A549 (cell line): ENCODE results near the gene IL5. TPM values are rescaled to one million over a fixed set of nuclear protein-coding genes. Genes with fewer than 3 reads are reported as not detected.

Experiments used
- ATAC-seq, 2 experiments: fragments of 200-7000 bp in 1 of 2; fragments of >200 bp in 1 of 2; cut with Nextera tagmentation in 1 of 2; cut with Tn5 transposase in 1 of 2; 3 replicates each; pipeline versions ENCODE4 v1.8.0 to v1.9.1; 2018 to 2020; ENCODE audit warnings: mild to moderate bottlenecking in 1 of 2, moderate library complexity in 1 of 2
- CTCF ChIA-PET: fragments of 300-600 bp; sonication (Branson Sonifier 250); formaldehyde crosslinking; extraction: SDS; loops from one replicate; lab custom pipeline; 2021; ENCODE audit warnings: antibody characterized with exemption, inconsistent platforms; lab: Yijun Ruan, JAX
- POLR2A ChIA-PET: fragments of 350-600 bp; formaldehyde crosslinking; extraction: SDS; loops from one replicate; lab custom pipeline; 2021; ENCODE audit warnings: antibody characterized with exemption, inconsistent platforms; lab: Yijun Ruan, JAX
- DNase-seq, 2 experiments: peaks; one replicate each; pipeline versions ENCODE4 v3.0.0 to v3.0.0-alpha.2; 2011 to 2016; ENCODE audit warnings: low read depth in 1 of 2, low spot score in 1 of 2
- FAIRE-seq: peaks from 2 replicates; lab custom pipeline; 2011; peaks lifted over from hg19 to GRCh38; lab: Jason Lieb, UNC
- H3K27ac ChIP-seq, 2 experiments: fragments of >200 bp; sonication (Bioruptor Twin); formaldehyde crosslinking; 3 replicates each; pipeline ENCODE4 v1.5.1; 2016 to 2017
- H3K4me1 ChIP-seq: fragments of >200 bp; sonication (Bioruptor Twin); formaldehyde crosslinking; 3 replicates; pipeline ENCODE4 v1.6.1; 2016
- H3K4me2 ChIP-seq: fragments of >200 bp; sonication (Bioruptor Twin); formaldehyde crosslinking; 3 replicates; pipeline ENCODE4 v1.6.1; 2016
- H3K4me3 ChIP-seq: fragments of >200 bp; sonication (Bioruptor Twin); formaldehyde crosslinking; 3 replicates; pipeline ENCODE4 v1.5.1; 2016
- H3K9me3 ChIP-seq: fragments of >200 bp; sonication (Bioruptor Twin); formaldehyde crosslinking; 3 replicates; pipeline ENCODE4 v1.6.1; 2016
- BHLHE40 ChIP-seq: IDR thresholded peaks from 2 replicates; pipeline ENCODE4 v1.6.1; 2012; ENCODE audit warnings: low read depth, low read length, inconsistent platforms
- CBX2 ChIP-seq: fragments of 200-600 bp; sonication (generic); IDR thresholded peaks from 2 replicates; pipeline ENCODE4 v1.6.1; 2016; ENCODE audit warnings: low read depth, mild to moderate bottlenecking, borderline replicate concordance
- CHD2 ChIP-seq: fragments of 150-350 bp; IDR thresholded peaks from 2 replicates; pipeline ENCODE4 v1.6.1; 2014; ENCODE audit warnings: low read length; ENCODE audit not compliant: partially characterized antibody
- HEYL ChIP-seq: fragments of 250-450 bp; sonication (Bioruptor Pico); IDR thresholded peaks from 2 replicates; pipeline ENCODE4 v1.8.0; 2021; ENCODE audit warnings: mild to moderate bottlenecking, moderate library complexity
- HOXA7 ChIP-seq: fragments of 250-450 bp; sonication (Bioruptor Pico); IDR thresholded peaks from 2 replicates; pipeline ENCODE4 v1.5.0; 2020; ENCODE audit warnings: mild to moderate bottlenecking, moderate library complexity
- KDM5A ChIP-seq: fragments of 200-600 bp; sonication (generic); IDR thresholded peaks from 2 replicates; pipeline ENCODE4 v1.6.1; 2016; ENCODE audit warnings: antibody characterized with exemption, mild to moderate bottlenecking
- MAFK ChIP-seq: fragments of 450-650 bp; IDR thresholded peaks from 2 replicates; pipeline ENCODE4 v1.6.1; 2014; ENCODE audit not compliant: partially characterized antibody
- NPAS2 ChIP-seq: fragments of 250-450 bp; sonication (Bioruptor Pico); IDR thresholded peaks from 2 replicates; pipeline ENCODE4 v1.8.0; 2022; ENCODE audit warnings: mild to moderate bottlenecking, moderate library complexity, borderline replicate concordance
- NR3C1 ChIP-seq: fragments of >200 bp; sonication (Bioruptor Twin); formaldehyde crosslinking; IDR thresholded peaks from 3 replicates; pipeline ENCODE4 v1.6.1; 2017
- PHF8 ChIP-seq: fragments of 200-600 bp; sonication (generic); IDR thresholded peaks from 2 replicates; pipeline ENCODE4 v1.6.1; 2016; ENCODE audit warnings: low read depth, mild to moderate bottlenecking, antibody characterized with exemption, moderate library complexity, borderline replicate concordance
- POLR2A ChIP-seq: IDR thresholded peaks from 2 replicates; pipeline ENCODE4 v1.6.1; 2012; ENCODE audit warnings: mild to moderate bottlenecking, low read length
- RARB ChIP-seq: fragments of 250-450 bp; sonication (Bioruptor Pico); IDR thresholded peaks from 2 replicates; pipeline ENCODE4 v1.8.0; 2021; ENCODE audit warnings: mild to moderate bottlenecking, moderate library complexity
- RFX5 ChIP-seq: fragments of 450-650 bp; IDR thresholded peaks from 2 replicates; pipeline ENCODE4 v1.7.1; 2014; ENCODE audit warnings: antibody characterized with exemption, mild to moderate bottlenecking, moderate library complexity
- ZSCAN20 ChIP-seq: fragments of 250-450 bp; sonication (Bioruptor Pico); IDR thresholded peaks from 2 replicates; pipeline ENCODE4 v1.8.0; 2022; ENCODE audit warnings: mild to moderate bottlenecking, moderate library complexity
- WGBS: methylation state at CpG from one replicate; pipeline ENCODE4 v1.1.6; 2017; ENCODE audit errors: missing lambda C conversion rate; 5-methylcytosine and 5-hydroxymethylcytosine counted together
- polyA plus RNA-seq, 4 experiments: library from polyadenylated mRNA; depleted of rRNA in 3 of 4; stranded (reverse); fragments of >200 nt; fragmentation: RNase III in 1 of 4; extraction: RNeasy Plus Mini Kit Qiagen cat#74134 plus additional on column Dnase treatment in 1 of 4; gene quantifications; 2 replicates in 3 of 4; 3 replicates in 1 of 4; pipeline ENCODE4 v1.2.3, GENCODE V29; 2011 to 2017
- TF ChIP-seq, protein P1 (sequence below): fragments of >200 bp; sonication (Bioruptor Twin); formaldehyde crosslinking; IDR thresholded peaks from 3 replicates; pipeline ENCODE4 v1.6.1; 2016
- TF ChIP-seq, protein P2 (sequence below): IDR thresholded peaks from 2 replicates; pipeline ENCODE4 v1.6.1; 2012
- TF ChIP-seq, protein P3 (sequence below): fragments of 250-450 bp; sonication (Bioruptor Pico); IDR thresholded peaks from 2 replicates; pipeline ENCODE4 v1.5.0; 2021; ENCODE audit warnings: mild to moderate bottlenecking, moderate library complexity, borderline replicate concordance
- TF ChIP-seq, protein P4 (sequence below): fragments of 250-450 bp; sonication (Bioruptor Pico); IDR thresholded peaks from 2 replicates; pipeline ENCODE4 v1.5.0; 2020; ENCODE audit warnings: low read depth, mild to moderate bottlenecking, moderate library complexity
- TF ChIP-seq, protein P5 (sequence below): IDR thresholded peaks from 2 replicates; pipeline ENCODE4 v1.6.1; 2012
- TF ChIP-seq, protein P6 (sequence below): fragments of >200 bp; sonication (Bioruptor Twin); formaldehyde crosslinking; IDR thresholded peaks from 3 replicates; pipeline ENCODE4 v1.5.1; 2016

IL5 gene
- polyA plus RNA-seq, 2 of the 4 experiments (the other 2 are of a cell fraction): not detected

DNA sequence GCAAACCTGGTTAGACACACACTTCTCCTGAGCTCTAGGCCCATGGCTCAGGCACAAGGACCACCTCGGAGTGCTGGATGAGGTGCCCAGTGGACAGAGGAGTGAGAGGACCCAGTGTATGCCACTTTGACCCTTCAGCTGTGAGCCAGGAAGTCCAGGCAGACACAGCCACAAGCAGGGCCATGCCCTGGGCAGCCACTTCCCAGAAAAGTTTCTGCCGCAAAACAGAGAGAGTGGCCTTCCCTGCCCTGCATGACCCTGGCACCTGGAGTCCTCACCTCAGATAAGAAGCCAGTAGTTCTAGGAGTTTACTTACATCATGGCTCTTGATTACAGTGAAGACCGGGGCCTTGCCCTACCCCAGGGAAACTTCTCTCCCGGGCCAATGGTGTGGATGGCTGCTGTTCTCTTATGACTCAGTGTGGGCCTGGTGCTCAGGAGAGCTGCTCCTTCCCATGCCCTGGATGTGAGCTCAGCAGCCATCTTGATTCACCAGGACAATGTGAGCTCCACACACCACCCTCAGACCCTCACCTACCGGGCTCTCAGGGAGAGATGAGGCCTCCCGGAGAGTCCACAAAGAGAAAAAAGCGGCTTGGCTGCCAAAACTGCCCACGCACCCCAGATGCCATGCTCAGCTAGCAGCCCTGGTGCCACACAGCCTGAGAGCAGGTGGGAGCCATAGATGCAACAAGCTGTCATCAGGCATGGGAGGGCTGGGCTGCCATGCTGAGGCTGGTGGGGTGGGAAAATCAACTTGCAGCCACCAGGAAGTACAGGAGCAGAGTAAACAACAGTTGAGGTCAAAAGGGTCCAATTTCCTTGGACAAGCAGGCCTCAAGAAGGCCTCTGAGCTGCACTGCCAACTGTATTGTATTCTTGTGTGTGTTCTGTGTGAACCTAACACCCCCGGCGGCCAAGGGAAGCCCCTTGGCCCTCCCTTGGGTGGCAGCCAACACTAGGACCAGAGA lies 41.1 kb downstream of the IL5 start:
- DNase-seq: no peak
- ChIA-PET POLR2A (no interaction called here), CTCF (interaction anchor here (0.7 to 12.9 kb wide), 27 partner anchors 12 to 437 kb away, joined by 3 to 217 read pairs (median 6); partner anchors contain the start of genes IRF1 and SHROOM1)
- peaks cover 43% of the 10 kb centered on the region for H3K4me1 ChIP-seq
- H3K9me3 ChIP-seq: no peaks in the 10 kb centered on the region
- 80% methylated on average over 10 of the region's 10 CpGs for WGBS
- H3K27ac ChIP-seq: peak overlapping the region in 1 of 2 experiments; percentile 97; a peak in 3 of 6 replicates
- H3K4me3 ChIP-seq: no peak overlapping the region
- no peak overlapping the region for H3K4me2 ChIP-seq
- FAIRE-seq: no peak
- TF ChIP-seq RFX5 (no peak), NPAS2 (no peak), HEYL (CRISPR knock-in tag) (no peak), RARB (CRISPR knock-in tag) (no peak), ZSCAN20 (CRISPR knock-in tag) (no peak), BHLHE40 (no peak), PHF8 (no peak), NR3C1 (no peak)
- TF ChIP-seq, protein P1, sequence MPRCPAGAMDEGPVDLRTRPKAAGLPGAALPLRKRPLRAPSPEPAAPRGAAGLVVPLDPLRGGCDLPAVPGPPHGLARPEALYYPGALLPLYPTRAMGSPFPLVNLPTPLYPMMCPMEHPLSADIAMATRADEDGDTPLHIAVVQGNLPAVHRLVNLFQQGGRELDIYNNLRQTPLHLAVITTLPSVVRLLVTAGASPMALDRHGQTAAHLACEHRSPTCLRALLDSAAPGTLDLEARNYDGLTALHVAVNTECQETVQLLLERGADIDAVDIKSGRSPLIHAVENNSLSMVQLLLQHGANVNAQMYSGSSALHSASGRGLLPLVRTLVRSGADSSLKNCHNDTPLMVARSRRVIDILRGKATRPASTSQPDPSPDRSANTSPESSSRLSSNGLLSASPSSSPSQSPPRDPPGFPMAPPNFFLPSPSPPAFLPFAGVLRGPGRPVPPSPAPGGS: no peak
- TF ChIP-seq, all 56 proteins: peak for 0
- no peak for ATAC-seq

DNA sequence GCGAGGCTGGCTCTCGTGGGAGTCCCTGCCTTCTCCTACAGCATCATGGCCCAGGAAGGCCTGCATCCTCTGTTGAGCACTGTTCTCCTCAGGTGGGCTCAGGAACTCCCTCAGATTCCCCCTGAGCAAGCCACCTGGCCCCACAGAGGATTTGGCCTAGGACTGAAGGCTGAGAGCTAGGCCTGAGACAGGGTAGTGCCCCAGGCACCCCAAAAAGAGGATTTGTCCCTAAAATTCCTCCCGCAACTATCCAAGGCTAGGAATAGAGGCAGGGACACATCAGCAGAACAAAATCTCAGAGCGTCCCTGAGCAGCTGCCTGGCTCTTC lies 41.7 kb downstream of the IL5 start:
- no peak for DNase-seq
- Histone ChIP-seq H3K4me3 (no peak overlapping the region), H3K4me2 (no peak overlapping the region), H3K9me3 (no peaks in the 10 kb centered on the region)
- POLR2A ChIA-PET: interaction anchor here (1.3 kb wide), 1 partner anchor 113 kb away, joined by 3 read pairs; no protein-coding TSS in a partner anchor
- 100% methylated on average over 2 of the region's 4 CpGs for WGBS
- TF ChIP-seq, protein P2, sequence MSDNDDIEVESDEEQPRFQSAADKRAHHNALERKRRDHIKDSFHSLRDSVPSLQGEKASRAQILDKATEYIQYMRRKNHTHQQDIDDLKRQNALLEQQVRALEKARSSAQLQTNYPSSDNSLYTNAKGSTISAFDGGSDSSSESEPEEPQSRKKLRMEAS: no peak
- TF ChIP-seq CHD2 (no peak), KDM5A (no peak)
- TF ChIP-seq, all 56 proteins: peak for 0
- CTCF ChIA-PET: interaction anchor here (0.7 to 12.9 kb wide), 30 partner anchors 11 to 436 kb away, joined by 3 to 217 read pairs (median 6); partner anchors contain the start of genes IRF1, SHROOM1 and SLC22A5
- peaks cover 44% of the 10 kb centered on the region for H3K4me1 ChIP-seq
- ATAC-seq (no peak), FAIRE-seq (no peak)
- H3K27ac ChIP-seq: peak overlapping the region in 1 of 2 experiments; percentile 97; a peak in 3 of 6 replicates

DNA sequence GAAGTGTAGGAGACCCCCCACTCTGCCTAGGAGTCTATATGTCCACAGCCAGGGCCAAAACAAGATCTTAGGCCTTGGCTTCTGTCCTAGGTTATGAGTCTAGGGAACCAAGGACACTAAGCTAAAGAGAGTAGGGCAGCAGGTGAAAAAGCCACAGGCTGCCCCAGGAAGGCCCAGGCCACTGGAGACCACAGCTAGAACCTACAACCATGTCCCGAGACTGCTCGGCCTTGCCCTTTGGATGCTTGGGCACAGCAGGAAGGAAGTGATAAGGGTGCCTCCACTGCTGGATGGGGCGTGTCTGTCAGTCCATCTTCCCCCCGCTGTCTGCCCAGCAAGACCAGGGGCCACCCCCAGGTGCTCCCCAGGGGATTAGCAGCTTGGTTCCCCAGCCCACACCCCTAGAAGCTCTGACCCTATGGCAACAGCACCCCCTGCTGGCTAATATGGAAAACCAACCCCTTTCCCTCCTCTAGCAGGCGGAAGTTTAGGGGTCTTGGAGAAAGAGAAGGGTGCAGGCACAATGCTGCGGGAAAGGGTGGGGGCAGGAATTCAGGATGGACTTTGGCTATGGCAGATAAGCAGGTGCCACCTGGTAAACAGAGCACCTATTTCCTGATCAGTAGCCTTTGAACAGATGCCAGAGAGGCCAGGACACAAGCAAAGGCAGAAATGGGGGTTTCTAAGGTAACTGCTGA lies 42.2 kb downstream of the IL5 start:
- ATAC-seq (peak in 1 of 2 experiments; percentile 29; a peak in 3 of 6 replicates), DNase-seq (peak; percentile 51 to 71), FAIRE-seq (no peak)
- TF ChIP-seq POLR2A: no peak
- TF ChIP-seq, protein P3, sequence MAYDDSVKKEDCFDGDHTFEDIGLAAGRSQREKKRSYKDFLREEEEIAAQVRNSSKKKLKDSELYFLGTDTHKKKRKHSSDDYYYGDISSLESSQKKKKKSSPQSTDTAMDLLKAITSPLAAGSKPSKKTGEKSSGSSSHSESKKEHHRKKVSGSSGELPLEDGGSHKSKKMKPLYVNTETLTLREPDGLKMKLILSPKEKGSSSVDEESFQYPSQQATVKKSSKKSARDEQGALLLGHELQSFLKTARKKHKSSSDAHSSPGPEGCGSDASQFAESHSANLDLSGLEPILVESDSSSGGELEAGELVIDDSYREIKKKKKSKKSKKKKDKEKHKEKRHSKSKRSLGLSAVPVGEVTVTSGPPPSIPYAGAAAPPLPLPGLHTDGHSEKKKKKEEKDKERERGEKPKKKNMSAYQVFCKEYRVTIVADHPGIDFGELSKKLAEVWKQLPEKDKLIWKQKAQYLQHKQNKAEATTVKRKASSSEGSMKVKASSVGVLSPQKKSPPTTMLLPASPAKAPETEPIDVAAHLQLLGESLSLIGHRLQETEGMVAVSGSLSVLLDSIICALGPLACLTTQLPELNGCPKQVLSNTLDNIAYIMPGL: no peak
- no peak for TF ChIP-seq MAFK
- TF ChIP-seq HOXA7 (CRISPR knock-in tag): no peak
- TF ChIP-seq, protein P4, sequence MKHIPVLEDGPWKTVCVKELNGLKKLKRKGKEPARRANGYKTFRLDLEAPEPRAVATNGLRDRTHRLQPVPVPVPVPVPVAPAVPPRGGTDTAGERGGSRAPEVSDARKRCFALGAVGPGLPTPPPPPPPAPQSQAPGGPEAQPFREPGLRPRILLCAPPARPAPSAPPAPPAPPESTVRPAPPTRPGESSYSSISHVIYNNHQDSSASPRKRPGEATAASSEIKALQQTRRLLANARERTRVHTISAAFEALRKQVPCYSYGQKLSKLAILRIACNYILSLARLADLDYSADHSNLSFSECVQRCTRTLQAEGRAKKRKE (CRISPR knock-in tag): no peak
- TF ChIP-seq, protein P5, sequence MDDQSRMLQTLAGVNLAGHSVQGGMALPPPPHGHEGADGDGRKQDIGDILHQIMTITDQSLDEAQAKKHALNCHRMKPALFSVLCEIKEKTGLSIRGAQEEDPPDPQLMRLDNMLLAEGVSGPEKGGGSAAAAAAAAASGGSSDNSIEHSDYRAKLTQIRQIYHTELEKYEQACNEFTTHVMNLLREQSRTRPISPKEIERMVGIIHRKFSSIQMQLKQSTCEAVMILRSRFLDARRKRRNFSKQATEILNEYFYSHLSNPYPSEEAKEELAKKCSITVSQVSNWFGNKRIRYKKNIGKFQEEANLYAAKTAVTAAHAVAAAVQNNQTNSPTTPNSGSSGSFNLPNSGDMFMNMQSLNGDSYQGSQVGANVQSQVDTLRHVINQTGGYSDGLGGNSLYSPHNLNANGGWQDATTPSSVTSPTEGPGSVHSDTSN: no peak
- TF ChIP-seq, protein P1: no peak
- no peak for TF ChIP-seq CHD2
- TF ChIP-seq CBX2: no peak
- TF ChIP-seq, protein P6, sequence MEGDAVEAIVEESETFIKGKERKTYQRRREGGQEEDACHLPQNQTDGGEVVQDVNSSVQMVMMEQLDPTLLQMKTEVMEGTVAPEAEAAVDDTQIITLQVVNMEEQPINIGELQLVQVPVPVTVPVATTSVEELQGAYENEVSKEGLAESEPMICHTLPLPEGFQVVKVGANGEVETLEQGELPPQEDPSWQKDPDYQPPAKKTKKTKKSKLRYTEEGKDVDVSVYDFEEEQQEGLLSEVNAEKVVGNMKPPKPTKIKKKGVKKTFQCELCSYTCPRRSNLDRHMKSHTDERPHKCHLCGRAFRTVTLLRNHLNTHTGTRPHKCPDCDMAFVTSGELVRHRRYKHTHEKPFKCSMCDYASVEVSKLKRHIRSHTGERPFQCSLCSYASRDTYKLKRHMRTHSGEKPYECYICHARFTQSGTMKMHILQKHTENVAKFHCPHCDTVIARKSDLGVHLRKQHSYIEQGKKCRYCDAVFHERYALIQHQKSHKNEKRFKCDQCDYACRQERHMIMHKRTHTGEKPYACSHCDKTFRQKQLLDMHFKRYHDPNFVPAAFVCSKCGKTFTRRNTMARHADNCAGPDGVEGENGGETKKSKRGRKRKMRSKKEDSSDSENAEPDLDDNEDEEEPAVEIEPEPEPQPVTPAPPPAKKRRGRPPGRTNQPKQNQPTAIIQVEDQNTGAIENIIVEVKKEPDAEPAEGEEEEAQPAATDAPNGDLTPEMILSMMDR: peak; percentile 89
- TF ChIP-seq, protein P2: no peak

More for the DNA sequence above, 42.2 kb downstream of the IL5 start:
- POLR2A ChIA-PET: interaction anchor here (1.3 kb wide), 1 partner anchor 113 kb away, joined by 3 read pairs; no protein-coding TSS in a partner anchor
- peak overlapping the region; percentile 37 to 97; a peak in 4 of 6 replicates for H3K27ac ChIP-seq
- H3K4me3 ChIP-seq: no peak overlapping the region
- WGBS: 43% methylated on average over 6 of the region's 6 CpGs
- no peak overlapping the region for H3K4me2 ChIP-seq
- H3K9me3 ChIP-seq: no peaks in the 10 kb centered on the region
- H3K4me1 ChIP-seq: peaks cover 41% of the 10 kb centered on the region
- CTCF ChIA-PET: interaction anchor here (0.7 to 12.9 kb wide), 36 partner anchors 9 to 436 kb away, joined by 3 to 217 read pairs (median 6); partner anchors contain the start of genes IRF1, SHROOM1 and SLC22A5
